Vagina (tissue), 2 donors: ENCODE results near the gene CD38.

ENCODE experiments used
- POLR2A ChIP-seq, 2 donors: fragments of 450-650 bp; IDR thresholded peaks; one replicate each; pipeline ENCODE4 v1.6.1; 2017; ENCODE audit warnings: antibody characterized with exemption in 2 of 2, mild to moderate bottlenecking in 2 of 2, moderate library complexity in 2 of 2
- TF ChIP-seq, protein P1 (sequence below), 3 experiments: fragments of 450-650 bp in 2 of 3; fragments of 200-600 bp in 1 of 3; sonication (generic) in 1 of 3; IDR thresholded peaks; one replicate each; pipeline ENCODE4 v1.5.1; 2017 to 2019; ENCODE audit warnings: antibody characterized with exemption in 3 of 3, mild to moderate bottlenecking in 2 of 3, moderate library complexity in 2 of 3

DNA sequence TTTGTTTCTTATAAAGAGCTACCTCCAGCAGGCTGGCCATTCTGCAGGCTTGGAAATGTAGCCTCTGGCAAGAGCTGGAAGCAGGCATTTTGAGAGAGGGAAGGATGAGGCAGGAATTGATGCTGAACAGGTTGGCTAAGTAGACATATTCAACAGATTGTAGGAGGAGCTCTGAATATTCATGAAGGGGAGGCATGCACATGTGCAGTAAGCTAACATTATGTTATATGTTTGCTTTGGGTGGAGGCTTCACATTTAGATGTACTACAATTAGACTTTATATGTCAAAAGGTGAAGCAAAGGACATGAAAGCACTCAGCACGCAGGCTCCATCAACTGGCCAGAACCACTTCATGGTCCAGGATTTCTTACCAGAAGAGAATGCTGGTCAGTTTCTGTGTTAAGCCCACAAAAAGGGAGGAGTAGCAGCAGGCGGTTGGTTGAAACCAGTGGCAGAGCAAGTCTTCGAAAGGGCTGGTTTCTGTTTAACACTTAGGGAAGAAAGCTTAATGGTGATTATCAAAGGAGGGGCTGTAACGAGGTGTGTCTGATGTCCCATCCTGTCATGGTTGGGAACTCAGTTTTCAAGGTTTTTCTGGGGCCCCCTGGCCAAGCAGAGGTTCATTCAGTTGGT lies 105.6 kb downstream of the CD38 start:
- TF ChIP-seq, protein P1, sequence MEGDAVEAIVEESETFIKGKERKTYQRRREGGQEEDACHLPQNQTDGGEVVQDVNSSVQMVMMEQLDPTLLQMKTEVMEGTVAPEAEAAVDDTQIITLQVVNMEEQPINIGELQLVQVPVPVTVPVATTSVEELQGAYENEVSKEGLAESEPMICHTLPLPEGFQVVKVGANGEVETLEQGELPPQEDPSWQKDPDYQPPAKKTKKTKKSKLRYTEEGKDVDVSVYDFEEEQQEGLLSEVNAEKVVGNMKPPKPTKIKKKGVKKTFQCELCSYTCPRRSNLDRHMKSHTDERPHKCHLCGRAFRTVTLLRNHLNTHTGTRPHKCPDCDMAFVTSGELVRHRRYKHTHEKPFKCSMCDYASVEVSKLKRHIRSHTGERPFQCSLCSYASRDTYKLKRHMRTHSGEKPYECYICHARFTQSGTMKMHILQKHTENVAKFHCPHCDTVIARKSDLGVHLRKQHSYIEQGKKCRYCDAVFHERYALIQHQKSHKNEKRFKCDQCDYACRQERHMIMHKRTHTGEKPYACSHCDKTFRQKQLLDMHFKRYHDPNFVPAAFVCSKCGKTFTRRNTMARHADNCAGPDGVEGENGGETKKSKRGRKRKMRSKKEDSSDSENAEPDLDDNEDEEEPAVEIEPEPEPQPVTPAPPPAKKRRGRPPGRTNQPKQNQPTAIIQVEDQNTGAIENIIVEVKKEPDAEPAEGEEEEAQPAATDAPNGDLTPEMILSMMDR (IDR thresholded peaks at IDR 0.05): no peak
- no peak for TF ChIP-seq POLR2A (IDR thresholded peaks at IDR 0.05)
